Measurements from ENCODE around the gene C17orf75. TPM values are rescaled to one million over a fixed set of nuclear protein-coding genes. Genes with fewer than 3 reads are reported as not detected.
"Not testable (repeated sequence)": the region's sequence is repeated elsewhere in the genome, so short reads cannot be mapped to it uniquely, and the experiment has no call there.

C17orf75 gene, protein sequence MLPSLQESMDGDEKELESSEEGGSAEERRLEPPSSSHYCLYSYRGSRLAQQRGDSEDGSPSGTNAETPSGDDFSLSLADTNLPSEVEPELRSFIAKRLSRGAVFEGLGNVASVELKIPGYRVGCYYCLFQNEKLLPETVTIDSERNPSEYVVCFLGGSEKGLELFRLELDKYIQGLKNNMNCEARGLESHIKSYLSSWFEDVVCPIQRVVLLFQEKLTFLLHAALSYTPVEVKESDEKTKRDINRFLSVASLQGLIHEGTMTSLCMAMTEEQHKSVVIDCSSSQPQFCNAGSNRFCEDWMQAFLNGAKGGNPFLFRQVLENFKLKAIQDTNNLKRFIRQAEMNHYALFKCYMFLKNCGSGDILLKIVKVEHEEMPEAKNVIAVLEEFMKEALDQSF
- 10 to 100 TPM in 1 of 4 donors, 1 to 10 TPM in 3; 3.6 to 14.7 (median 9.1) TPM for total RNA-seq

GRCh38 chr17:32341857-32342602 lies at the start of gene C17orf75:
Gene C17orf75 (minus strand): TSS chr17:32342173. CDS start chr17:32342139, 34 bp downstream.
- no peak for DNase-seq
- peaks cover 8 to 22% (median 12%) of the 10 kb centered on the region in 3 donors for H3K4me1 ChIP-seq
- H3K36me3 ChIP-seq = peaks cover 0 to 30% (median 0%) of the 10 kb centered on the region in 3 donors
- no peaks in the 10 kb centered on the region for H3K27me3 ChIP-seq
- H3K9me3 ChIP-seq = no peaks in the 10 kb centered on the region
- intact Hi-C loops (cut with DNase I) = no loop called here
- peak within 1 kb of the TSS; percentile 44 to 88 (median 75) for H3K4me3 ChIP-seq
- peak in 1 of 4 donors; percentile 38 for TF ChIP-seq POLR2A (IDR thresholded peaks at IDR 0.05)
- peak in 2 of 6 experiments; percentile 6 to 28 for TF ChIP-seq CTCF (IDR thresholded peaks at IDR 0.05)
- WGBS, 2 donors = 10 to 15% methylated on average over 7 to 18 of the region's 47 CpGs
- peak within 1 kb of the TSS; percentile 75 to 91 (median 90) for H3K27ac ChIP-seq

DNA sequence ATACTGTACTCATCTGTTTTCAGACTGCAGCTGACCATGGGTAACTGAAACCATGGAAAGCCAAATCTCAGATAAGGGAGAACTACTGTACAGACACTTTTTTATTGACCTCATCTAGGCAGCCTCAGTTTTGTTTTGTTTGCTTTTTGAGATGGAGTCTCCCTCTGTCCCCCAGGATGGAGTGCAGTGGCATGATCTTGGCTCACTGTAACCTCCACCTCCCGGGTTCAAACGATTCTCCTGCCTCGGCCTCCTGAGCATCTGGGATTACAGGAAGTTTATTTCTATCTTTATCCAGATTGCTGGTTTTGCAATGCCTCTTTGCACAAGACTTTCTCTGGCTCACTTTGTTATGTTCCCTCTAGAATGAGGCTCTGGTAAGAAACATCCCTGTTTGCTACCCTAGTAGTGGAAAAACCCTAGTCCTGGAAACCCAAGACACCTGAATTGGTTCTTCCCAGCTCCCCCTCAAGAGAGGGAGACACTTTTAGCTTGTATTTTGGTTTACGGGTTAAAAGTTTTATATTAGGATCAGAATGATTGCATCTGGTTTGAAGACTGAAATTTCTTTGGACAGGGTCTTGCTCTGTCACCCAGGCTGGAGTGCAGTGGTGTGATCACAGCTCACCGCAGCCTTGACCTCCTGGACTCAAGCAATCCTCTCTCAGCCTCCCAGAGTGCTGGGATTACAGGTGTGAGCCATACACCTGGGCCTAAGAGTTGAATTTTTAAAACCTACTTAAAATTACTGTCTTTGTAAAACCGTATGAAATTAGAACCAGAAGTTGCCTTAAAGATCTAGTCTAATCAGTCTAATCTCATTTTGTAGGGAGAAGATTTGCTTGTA lies 46.9 kb upstream of the C17orf75 start:
- no peak for TF ChIP-seq POLR2A (IDR thresholded peaks at IDR 0.05)
- TF ChIP-seq CTCF (IDR thresholded peaks at IDR 0.05) = no peak
- H3K4me1 ChIP-seq = no peaks in the 10 kb centered on the region
- H3K9me3 ChIP-seq = no peaks in the 10 kb centered on the region
- peaks cover 0 to 26% (median 0%) of the 10 kb centered on the region in 3 donors for H3K36me3 ChIP-seq
- H3K27ac ChIP-seq = no peak overlapping the region
- no peaks in the 10 kb centered on the region for H3K27me3 ChIP-seq
- H3K4me3 ChIP-seq = no peak overlapping the region
- intact Hi-C loops (cut with DNase I) = no loop called here
- WGBS, 2 donors = 81 to 88% methylated on average over 6 of the region's 6 CpGs
- DNase-seq = no peak

DNA sequence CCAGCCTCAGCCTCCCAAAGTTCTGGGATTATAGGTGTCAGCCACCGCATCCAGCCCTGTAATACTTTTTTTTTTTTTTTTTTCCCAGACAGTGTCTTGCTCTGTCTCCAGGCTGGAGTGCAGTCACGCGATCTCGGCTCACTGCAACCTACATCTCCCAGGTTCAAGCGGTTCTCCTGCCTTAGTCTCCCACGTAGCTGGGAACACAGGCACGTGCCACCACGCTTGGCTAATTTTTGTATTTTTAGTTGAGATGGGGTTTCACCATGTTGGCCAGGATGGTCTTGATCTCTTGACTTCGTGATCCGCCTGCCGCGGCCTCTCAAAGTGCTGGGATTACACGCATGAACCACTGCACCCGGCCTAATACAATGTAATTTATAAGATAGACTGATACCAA lies 46.2 kb upstream of the C17orf75 start:
- H3K4me3 ChIP-seq; H3K9me3 ChIP-seq; H3K4me1 ChIP-seq; H3K27me3 ChIP-seq; intact Hi-C loops (cut with DNase I); H3K27ac ChIP-seq; DNase-seq: not testable (repeated sequence)
- peaks cover 0 to 33% (median 0%) of the 10 kb centered on the region in 3 donors for H3K36me3 ChIP-seq
- WGBS, 2 donors = 97 to 98% methylated on average over 14 of the region's 14 CpGs

DNA sequence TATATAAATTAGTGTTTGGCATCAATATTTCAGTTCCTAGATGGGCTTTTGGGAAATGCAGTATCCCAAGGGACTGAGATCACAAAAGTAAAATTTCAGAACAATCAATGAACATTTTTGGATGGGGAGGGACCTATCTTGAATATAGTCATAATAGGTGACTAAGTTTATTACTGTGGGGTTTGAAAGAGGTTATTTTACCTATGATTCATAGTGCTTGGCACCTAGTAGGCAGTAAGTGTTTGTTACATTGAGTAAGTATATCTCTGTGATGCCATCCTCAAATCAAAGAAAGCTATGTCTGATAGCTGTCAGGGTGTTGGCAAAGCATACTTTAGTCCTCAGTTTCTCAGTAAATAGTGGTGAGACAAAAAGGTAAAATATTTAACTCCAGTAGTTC lies 44.9 kb upstream of the C17orf75 start:
- Histone ChIP-seq H3K4me3 (no peak overlapping the region), H3K4me1 (peaks cover 0 to 6% (median 0%) of the 10 kb centered on the region in 3 donors), H3K27ac (no peak overlapping the region), H3K9me3 (no peaks in the 10 kb centered on the region), H3K27me3 (no peaks in the 10 kb centered on the region), H3K36me3 (peaks cover 0 to 46% (median 0%) of the 10 kb centered on the region in 3 donors)
- intact Hi-C loops (cut with DNase I) = no loop called here
- DNase-seq = no peak
- TF ChIP-seq POLR2A (IDR thresholded peaks at IDR 0.05) = no peak
- no peak for TF ChIP-seq CTCF (IDR thresholded peaks at IDR 0.05)

DNA sequence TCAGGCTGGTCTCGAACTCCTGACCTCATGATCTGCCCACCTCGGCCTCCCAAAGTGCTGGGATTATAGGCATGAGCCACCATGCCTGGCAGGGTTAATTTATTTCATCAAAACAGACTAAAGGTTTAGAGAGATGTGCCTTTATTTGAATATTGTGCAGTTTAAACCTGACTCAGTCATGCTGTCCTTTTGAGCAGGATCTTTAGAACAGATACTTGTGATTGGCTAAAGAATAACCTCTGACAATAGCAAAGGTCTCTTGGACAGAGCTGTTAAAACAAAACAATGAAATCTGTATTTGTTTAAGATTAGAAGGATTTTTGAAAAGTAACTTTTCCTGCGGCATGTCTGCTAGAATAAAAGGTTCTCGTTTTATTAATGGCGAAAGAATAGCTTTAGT lies 44.0 kb upstream of the C17orf75 start:
- Histone ChIP-seq H3K27ac (no peak overlapping the region), H3K9me3 (no peaks in the 10 kb centered on the region), H3K4me3 (no peak overlapping the region), H3K36me3 (peaks cover 0 to 55% (median 0%) of the 10 kb centered on the region in 3 donors), H3K4me1 (peaks cover 0 to 6% (median 0%) of the 10 kb centered on the region in 3 donors), H3K27me3 (no peaks in the 10 kb centered on the region)
- DNase-seq = no peak
- intact Hi-C loops (cut with DNase I) = no loop called here
- TF ChIP-seq POLR2A (IDR thresholded peaks at IDR 0.05) (no peak), CTCF (IDR thresholded peaks at IDR 0.05) (no peak)
- WGBS, 2 donors = 69 to 75% methylated on average over 5 of the region's 5 CpGs
